ENCODE measurements around the gene RAB40C. TPM values are rescaled to one million over a fixed set of nuclear protein-coding genes. Genes with fewer than 3 reads are reported as not detected.
A peak's percentile ranks its signal among the peaks of the same experiment; 100 is the strongest.

RAB40C gene
- total RNA-seq, 1 experiment from 2014 or later = 17.7 TPM

DNA sequence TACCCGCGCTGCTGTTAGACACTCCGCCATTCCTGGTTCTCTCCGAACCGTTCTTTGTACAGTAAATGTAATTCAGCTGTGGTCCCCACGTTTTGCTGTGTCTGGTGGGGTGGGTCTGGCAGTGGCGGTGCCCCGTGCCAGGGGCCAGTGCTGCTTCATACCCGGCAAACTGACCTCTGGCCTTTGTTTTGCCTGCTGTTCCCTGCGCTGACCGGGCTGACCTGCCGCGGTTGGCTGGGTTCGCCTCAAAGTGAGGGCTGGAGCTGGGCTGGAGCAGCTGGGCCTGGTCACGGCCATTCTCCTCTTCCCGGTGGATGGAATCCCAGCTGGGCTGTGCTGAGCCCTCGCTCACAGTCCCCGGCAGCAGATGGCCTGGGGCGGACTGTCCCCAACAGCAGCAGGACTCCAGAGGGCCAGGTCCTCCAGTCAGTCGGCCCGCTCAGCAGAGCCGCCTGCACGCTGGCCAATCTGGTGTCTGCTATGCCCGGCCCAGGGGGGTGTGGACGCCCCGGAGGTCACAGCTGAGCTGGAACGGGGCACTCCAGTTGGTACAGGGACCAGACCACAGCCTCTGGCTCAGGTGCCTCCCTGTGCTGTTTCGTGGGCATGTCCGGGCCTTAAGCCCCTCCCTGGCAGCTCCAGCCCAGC is 39.4 kb downstream of the RAB40C start:
- peak overlapping the region; percentile 82 for H3K27ac Mint-ChIP-seq (ENCODE audit: low read depth, unreplicated experiment)
- no peaks in the 10 kb centered on the region for H3K27me3 Mint-ChIP-seq (ENCODE audit: insufficient read depth, unreplicated experiment)
- no peaks in the 10 kb centered on the region for H3K9me3 Mint-ChIP-seq (ENCODE audit: unreplicated experiment)
- BruUV-seq (replicated peaks) = no TSS peak
- no peak for DNase-seq (ENCODE audit: unreplicated experiment)
- CTCF ChIA-PET = interaction anchor here (0.6 kb wide), 1 partner anchor 19 kb away, joined by 3 read pairs; no protein-coding TSS in a partner anchor
- intact Hi-C loops (cut with micrococcal nuclease) = no loop called here
- TF ChIP-seq, protein P1, sequence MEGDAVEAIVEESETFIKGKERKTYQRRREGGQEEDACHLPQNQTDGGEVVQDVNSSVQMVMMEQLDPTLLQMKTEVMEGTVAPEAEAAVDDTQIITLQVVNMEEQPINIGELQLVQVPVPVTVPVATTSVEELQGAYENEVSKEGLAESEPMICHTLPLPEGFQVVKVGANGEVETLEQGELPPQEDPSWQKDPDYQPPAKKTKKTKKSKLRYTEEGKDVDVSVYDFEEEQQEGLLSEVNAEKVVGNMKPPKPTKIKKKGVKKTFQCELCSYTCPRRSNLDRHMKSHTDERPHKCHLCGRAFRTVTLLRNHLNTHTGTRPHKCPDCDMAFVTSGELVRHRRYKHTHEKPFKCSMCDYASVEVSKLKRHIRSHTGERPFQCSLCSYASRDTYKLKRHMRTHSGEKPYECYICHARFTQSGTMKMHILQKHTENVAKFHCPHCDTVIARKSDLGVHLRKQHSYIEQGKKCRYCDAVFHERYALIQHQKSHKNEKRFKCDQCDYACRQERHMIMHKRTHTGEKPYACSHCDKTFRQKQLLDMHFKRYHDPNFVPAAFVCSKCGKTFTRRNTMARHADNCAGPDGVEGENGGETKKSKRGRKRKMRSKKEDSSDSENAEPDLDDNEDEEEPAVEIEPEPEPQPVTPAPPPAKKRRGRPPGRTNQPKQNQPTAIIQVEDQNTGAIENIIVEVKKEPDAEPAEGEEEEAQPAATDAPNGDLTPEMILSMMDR (IDR thresholded peaks at IDR 0.05; ENCODE audit: unreplicated experiment) = no peak
- H3K4me3 Mint-ChIP-seq (ENCODE audit: unreplicated experiment) = no peak overlapping the region
- POLR2A ChIA-PET = interaction anchor here (4.7 kb wide), 1 partner anchor 37 kb away, joined by 53 read pairs; the partner anchor contains the start of gene RAB40C
- H3K36me3 Mint-ChIP-seq (ENCODE audit: insufficient read depth, unreplicated experiment) = peaks cover 26% of the 10 kb centered on the region
- H3K4me1 Mint-ChIP-seq (ENCODE audit: insufficient read depth, unreplicated experiment) = peaks cover 23% of the 10 kb centered on the region

DNA sequence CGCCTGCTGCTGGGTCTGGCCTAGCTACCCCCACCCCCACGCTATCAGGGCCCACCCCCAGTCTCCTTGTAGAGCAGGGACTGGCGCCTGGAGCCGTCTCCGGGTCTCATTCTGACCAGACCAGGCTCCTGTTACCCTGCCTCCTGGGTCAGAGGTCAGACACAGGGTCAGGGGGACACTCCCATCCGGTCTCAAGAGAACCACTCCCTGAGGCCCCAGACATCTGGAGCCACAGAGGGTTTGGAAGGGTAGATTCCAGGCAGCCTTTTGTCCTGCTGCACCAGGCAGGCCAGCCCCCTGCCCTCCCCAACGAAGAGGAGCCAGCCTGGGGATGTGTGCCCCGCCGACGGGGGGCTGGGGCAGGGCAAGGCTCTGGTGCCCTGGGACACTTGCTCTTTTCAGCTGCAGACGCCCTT is 40.0 kb downstream of the RAB40C start:
- Mint-ChIP-seq H3K27ac (ENCODE audit: low read depth, unreplicated experiment) (no peak overlapping the region), H3K36me3 (ENCODE audit: insufficient read depth, unreplicated experiment) (peaks cover 26% of the 10 kb centered on the region), H3K27me3 (ENCODE audit: insufficient read depth, unreplicated experiment) (no peaks in the 10 kb centered on the region), H3K9me3 (ENCODE audit: unreplicated experiment) (no peaks in the 10 kb centered on the region), H3K4me1 (ENCODE audit: insufficient read depth, unreplicated experiment) (peaks cover 23% of the 10 kb centered on the region), H3K4me3 (ENCODE audit: unreplicated experiment) (no peak overlapping the region)
- DNase-seq (ENCODE audit: unreplicated experiment) = no peak
- TF ChIP-seq, protein P1 (IDR thresholded peaks at IDR 0.05; ENCODE audit: unreplicated experiment) = no peak
- BruUV-seq (replicated peaks) = no TSS peak
- CTCF ChIA-PET = no interaction called here
- intact Hi-C loops (cut with micrococcal nuclease) = no loop called here
- POLR2A ChIA-PET = interaction anchor here (4.7 kb wide), 1 partner anchor 38 kb away, joined by 53 read pairs; the partner anchor contains the start of gene RAB40C

DNA sequence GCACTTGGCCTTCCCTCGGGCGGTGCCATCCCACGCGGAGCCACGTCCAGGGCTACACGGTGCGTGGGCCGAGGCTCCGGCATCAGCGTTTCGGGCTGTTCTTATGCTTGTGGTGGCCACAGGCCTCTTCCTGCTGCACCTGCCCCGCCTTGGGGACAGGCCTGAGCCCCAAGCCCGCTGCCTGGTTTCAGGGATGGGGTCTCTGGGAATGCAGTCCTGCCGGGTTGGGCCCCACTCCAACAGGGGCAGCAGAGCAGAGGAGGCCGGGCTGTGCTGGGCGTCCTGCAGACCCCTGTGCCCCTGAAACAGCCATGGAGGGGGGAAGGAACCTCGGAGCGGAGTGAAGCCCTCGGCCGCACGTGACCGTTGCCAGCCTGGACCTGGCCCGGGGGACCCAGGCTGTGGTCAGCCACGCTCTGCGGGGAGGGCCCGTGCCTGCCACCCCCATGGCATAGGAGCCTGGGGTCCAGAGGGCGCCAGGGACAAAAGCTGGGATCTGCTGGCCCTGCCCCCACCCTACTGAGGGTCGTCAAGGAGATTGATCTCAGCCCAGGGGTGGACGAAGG is 40.5 kb downstream of the RAB40C start:
- no peak for DNase-seq (ENCODE audit: unreplicated experiment)
- intact Hi-C loops (cut with micrococcal nuclease) = no loop called here
- no TSS peak for BruUV-seq (replicated peaks)
- CTCF ChIA-PET = no interaction called here
- Mint-ChIP-seq H3K27me3 (ENCODE audit: insufficient read depth, unreplicated experiment) (no peaks in the 10 kb centered on the region), H3K27ac (ENCODE audit: low read depth, unreplicated experiment) (no peak overlapping the region), H3K4me3 (ENCODE audit: unreplicated experiment) (no peak overlapping the region), H3K4me1 (ENCODE audit: insufficient read depth, unreplicated experiment) (peaks cover 23% of the 10 kb centered on the region), H3K9me3 (ENCODE audit: unreplicated experiment) (no peaks in the 10 kb centered on the region), H3K36me3 (ENCODE audit: insufficient read depth, unreplicated experiment) (peaks cover 26% of the 10 kb centered on the region)
- POLR2A ChIA-PET = interaction anchor here (1.0 to 4.7 kb wide), 2 partner anchors 9 to 38 kb away, joined by 3 to 53 read pairs; partner anchors contain the start of gene RAB40C
- TF ChIP-seq, protein P1 (IDR thresholded peaks at IDR 0.05; ENCODE audit: unreplicated experiment) = no peak

DNA sequence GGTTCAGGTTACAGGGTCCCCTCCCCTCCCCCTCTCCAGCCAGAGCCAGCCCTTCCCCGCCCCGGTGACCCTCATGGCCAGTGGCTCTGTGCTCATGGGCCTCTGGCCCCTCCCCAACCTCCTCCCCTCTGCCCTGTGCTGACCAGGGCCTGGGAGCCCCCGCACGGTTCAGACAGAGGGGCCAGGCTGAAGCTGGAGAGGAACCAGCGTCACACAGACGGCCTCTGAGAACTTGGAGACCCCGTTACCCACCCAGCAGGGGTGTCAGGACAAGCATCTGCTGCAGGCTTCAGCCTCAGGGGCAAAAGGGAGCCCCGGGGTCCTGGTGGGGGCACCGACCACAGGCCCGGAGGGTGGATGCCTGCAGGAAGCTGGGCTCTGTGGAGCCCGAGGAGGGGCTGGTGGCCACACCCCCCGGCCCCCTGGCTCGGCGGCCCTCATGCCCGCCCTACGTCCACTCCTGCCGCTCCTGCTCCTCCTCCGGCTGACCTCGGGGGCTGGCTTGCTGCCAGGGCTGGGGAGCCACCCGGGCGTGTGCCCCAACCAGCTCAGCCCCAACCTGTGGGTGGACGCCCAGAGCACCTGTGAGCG is 41.0 kb downstream of the RAB40C start, which contains the start of gene WFIKKN1:
WFIKKN1 (plus strand) TSS at position 171 of the 591 bp plus-strand sequence; CDS start at position 440, 269 bp downstream.
- Mint-ChIP-seq H3K36me3 (ENCODE audit: insufficient read depth, unreplicated experiment) (peaks cover 26% of the 10 kb centered on the region), H3K4me3 (ENCODE audit: unreplicated experiment) (peak within 1 kb of the TSS; percentile 10), H3K27me3 (ENCODE audit: insufficient read depth, unreplicated experiment) (no peaks in the 10 kb centered on the region), H3K27ac (ENCODE audit: low read depth, unreplicated experiment) (no peak within 1 kb of the TSS), H3K4me1 (ENCODE audit: insufficient read depth, unreplicated experiment) (peaks cover 23% of the 10 kb centered on the region), H3K9me3 (ENCODE audit: unreplicated experiment) (no peaks in the 10 kb centered on the region)
- peak; percentile 45 for DNase-seq (ENCODE audit: unreplicated experiment)
- intact Hi-C loops (cut with micrococcal nuclease) = no loop called here
- TF ChIP-seq, protein P1 (IDR thresholded peaks at IDR 0.05; ENCODE audit: unreplicated experiment) = no peak
- POLR2A ChIA-PET = interaction anchor here (1.0 kb wide), 1 partner anchor 9 kb away, joined by 3 read pairs; no protein-coding TSS in a partner anchor
- BruUV-seq (replicated peaks) = no TSS peak
- CTCF ChIA-PET = interaction anchor here (0.6 kb wide), 1 partner anchor 20 kb away, joined by 3 read pairs; no protein-coding TSS in a partner anchor

All from MCF 10A (cell line).